Measurements from ENCODE around the gene EDARADD.
"Not testable (repeated sequence)": the region's sequence is repeated elsewhere in the genome, so short reads cannot be mapped to it uniquely, and the experiment has no call there.

Gene EDARADD

GRCh38 chr1:236353813-236354212 is 40.3 kb upstream of the EDARADD start:
- ChIA-PET CTCF (no interaction called here), POLR2A (no interaction called here)
- no peak for DNase-seq
- Histone ChIP-seq H3K4me3 (ENCODE audit: control insufficient read depth in 1 of 7, extremely low read depth in 1 of 7, insufficient read depth in 4 of 7, low read depth in 2 of 7, low read length in 6 of 7) (no peak overlapping the region), H3K27ac (ENCODE audit: insufficient read depth in 1 of 2, low read depth in 1 of 2, low read length in 2 of 2, poor library complexity in 1 of 2, severe bottlenecking in 2 of 2) (no peak overlapping the region), H3K4me1 (ENCODE audit: control extremely low read depth in 1 of 4, control insufficient read depth in 4 of 4, insufficient read depth in 4 of 4, low read length in 3 of 4) (peaks cover 0 to 18% (median 3%) of the 10 kb centered on the region in 4 experiments), H3K27me3 (replicated peaks in 2 of 5; ENCODE audit: control insufficient read depth in 4 of 5, insufficient read depth in 5 of 5, low read length in 4 of 5) (no peaks in the 10 kb centered on the region), H3K9me3 (ENCODE audit: control extremely low read depth in 1 of 5, control insufficient read depth in 4 of 5, insufficient read depth in 2 of 5, low read depth in 1 of 5, low read length in 4 of 5) (no peaks in the 10 kb centered on the region), H3K36me3 (ENCODE audit: control insufficient read depth in 4 of 4, insufficient read depth in 4 of 4, low read length in 3 of 4) (no peaks in the 10 kb centered on the region)
- WGBS (ENCODE audit: insufficient coverage), result 80% methylated on average over 1 of the region's 4 CpGs

DNA sequence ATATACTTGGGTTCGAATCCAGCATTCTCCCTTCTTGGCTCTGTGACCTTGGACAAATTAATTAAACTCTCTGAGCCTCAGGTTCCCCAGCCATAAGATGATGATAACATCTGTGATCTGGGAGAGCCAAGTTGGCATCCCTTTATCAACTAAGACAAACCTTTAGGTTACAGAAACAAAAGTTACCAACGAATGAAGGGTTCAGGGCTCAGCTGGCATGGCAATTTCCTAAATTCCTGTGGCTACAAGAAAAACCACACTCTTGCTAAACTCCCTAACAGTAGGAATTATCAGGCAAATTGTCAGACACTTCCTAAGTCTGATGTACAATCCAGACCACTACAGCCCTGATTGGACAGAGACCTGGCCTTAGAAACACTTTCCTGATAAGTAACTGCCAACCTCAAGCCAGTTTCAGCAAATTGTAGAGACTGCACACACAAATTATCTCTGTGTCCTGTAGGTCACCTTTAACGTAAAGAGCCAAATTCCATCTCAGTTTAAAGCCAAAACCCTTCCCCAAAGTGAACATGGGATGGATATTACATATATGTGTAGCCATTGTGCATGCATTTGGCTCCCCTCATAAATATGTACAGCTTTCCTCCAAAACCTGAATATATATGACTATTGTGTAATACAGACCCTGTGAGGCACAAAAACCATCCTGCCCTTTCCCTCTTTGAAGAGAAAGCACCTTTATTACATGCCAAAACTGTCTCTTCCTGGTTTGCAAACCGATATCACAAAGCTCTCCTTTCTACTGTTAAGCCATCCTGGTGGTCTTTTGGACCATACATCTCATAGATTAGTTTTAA is 39.5 kb upstream of the EDARADD start:
- Histone ChIP-seq H3K4me1 (ENCODE audit: control extremely low read depth in 1 of 4, control insufficient read depth in 4 of 4, insufficient read depth in 4 of 4, low read length in 3 of 4) (peaks cover 0 to 15% (median 3%) of the 10 kb centered on the region in 4 experiments), H3K27me3 (replicated peaks in 2 of 5; ENCODE audit: control insufficient read depth in 4 of 5, insufficient read depth in 5 of 5, low read length in 4 of 5) (no peaks in the 10 kb centered on the region), H3K9me3 (ENCODE audit: control extremely low read depth in 1 of 5, control insufficient read depth in 4 of 5, insufficient read depth in 2 of 5, low read depth in 1 of 5, low read length in 4 of 5) (peaks cover 0 to 2% (median 0%) of the 10 kb centered on the region in 5 experiments), H3K4me3 (ENCODE audit: control insufficient read depth in 1 of 7, extremely low read depth in 1 of 7, insufficient read depth in 4 of 7, low read depth in 2 of 7, low read length in 6 of 7) (no peak overlapping the region), H3K27ac (ENCODE audit: insufficient read depth in 1 of 2, low read depth in 1 of 2, low read length in 2 of 2, poor library complexity in 1 of 2, severe bottlenecking in 2 of 2) (no peak overlapping the region), H3K36me3 (ENCODE audit: control insufficient read depth in 4 of 4, insufficient read depth in 4 of 4, low read length in 3 of 4) (no peaks in the 10 kb centered on the region)
- WGBS (ENCODE audit: insufficient coverage), result 48% methylated on average over 2 of the region's 4 CpGs
- peak in 2 of 3 donors; percentile 15 to 23 for DNase-seq
- ChIA-PET POLR2A (no interaction called here), CTCF (no interaction called here)

DNA sequence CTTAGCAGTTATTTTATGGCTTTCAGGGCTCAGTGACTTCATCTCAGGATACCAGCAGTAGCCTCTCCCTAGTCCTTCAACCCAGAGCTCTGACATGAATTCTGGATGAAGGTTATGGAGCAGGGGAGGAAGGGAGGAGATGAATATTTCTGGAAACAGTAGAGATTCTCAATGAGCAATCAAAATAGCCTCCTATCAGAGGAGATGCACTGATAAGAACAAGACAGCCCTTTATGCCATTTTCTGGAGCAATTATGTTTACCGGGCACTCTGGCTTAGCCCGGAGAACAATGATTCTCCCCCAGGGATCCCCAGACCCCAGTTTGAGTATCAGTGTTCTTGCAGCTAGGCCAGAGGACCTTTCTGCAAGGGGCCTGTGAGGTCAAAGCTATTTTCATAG is 37.9 kb upstream of the EDARADD start:
- no peaks in the 10 kb centered on the region for H3K36me3 ChIP-seq (ENCODE audit: control insufficient read depth in 4 of 4, insufficient read depth in 4 of 4, low read length in 3 of 4)
- peaks cover 0 to 13% (median 2%) of the 10 kb centered on the region in 4 experiments for H3K4me1 ChIP-seq (ENCODE audit: control extremely low read depth in 1 of 4, control insufficient read depth in 4 of 4, insufficient read depth in 4 of 4, low read length in 3 of 4)
- H3K27ac ChIP-seq (ENCODE audit: insufficient read depth in 1 of 2, low read depth in 1 of 2, low read length in 2 of 2, poor library complexity in 1 of 2, severe bottlenecking in 2 of 2), result no peak overlapping the region
- 100% methylated on average over 2 of the region's 2 CpGs for WGBS (ENCODE audit: insufficient coverage)
- no peak overlapping the region for H3K4me3 ChIP-seq (ENCODE audit: control insufficient read depth in 1 of 7, extremely low read depth in 1 of 7, insufficient read depth in 4 of 7, low read depth in 2 of 7, low read length in 6 of 7)
- peaks cover 0 to 2% (median 0%) of the 10 kb centered on the region in 5 experiments for H3K9me3 ChIP-seq (ENCODE audit: control extremely low read depth in 1 of 5, control insufficient read depth in 4 of 5, insufficient read depth in 2 of 5, low read depth in 1 of 5, low read length in 4 of 5)
- CTCF ChIA-PET, result interaction anchor here (0.7 kb wide), 1 partner anchor 78 kb away, joined by 3 read pairs; no protein-coding TSS in a partner anchor
- POLR2A ChIA-PET, result no interaction called here
- no peaks in the 10 kb centered on the region for H3K27me3 ChIP-seq (replicated peaks in 2 of 5; ENCODE audit: control insufficient read depth in 4 of 5, insufficient read depth in 5 of 5, low read length in 4 of 5)
- no peak for DNase-seq

DNA sequence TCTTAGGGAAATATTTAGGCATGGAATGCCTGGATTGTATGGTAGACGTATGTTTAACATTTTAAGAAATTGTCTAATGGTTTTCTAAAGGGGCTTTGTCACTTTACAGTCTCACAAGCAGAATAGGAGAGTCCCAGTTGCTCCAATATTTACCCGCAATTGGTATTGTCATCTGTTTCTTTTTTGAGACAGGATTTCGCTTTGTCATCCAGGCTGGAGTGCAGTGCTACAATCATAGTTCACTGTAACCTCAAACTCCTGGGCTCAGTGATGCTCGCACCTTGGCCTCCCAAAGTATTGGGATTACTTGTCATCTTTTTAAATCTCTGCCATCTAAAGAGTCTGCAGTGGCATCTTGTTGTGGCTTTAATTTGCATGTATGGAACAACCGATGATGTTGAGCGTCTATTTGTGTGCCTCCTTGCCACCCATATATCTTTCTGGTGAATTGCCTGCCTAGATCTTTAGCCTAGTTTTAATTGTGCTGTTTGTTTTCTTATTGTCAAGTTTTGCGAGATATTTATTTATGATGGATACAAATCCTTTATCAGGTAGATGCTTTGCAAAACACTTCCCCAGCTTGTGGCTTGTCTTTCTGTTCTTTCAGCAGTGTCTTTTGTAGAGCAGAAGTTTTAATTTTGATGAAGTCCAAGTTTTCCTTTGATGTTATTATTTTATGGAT is 32.0 kb upstream of the EDARADD start:
- ChIA-PET POLR2A (no interaction called here), CTCF (no interaction called here)
- WGBS (ENCODE audit: insufficient coverage), result 95% methylated on average over 5 of the region's 7 CpGs
- H3K36me3 ChIP-seq (ENCODE audit: control insufficient read depth in 4 of 4, insufficient read depth in 4 of 4, low read length in 3 of 4), result no peaks in the 10 kb centered on the region
- H3K27me3 ChIP-seq (replicated peaks in 2 of 5; ENCODE audit: control insufficient read depth in 4 of 5, insufficient read depth in 5 of 5, low read length in 4 of 5), result no peaks in the 10 kb centered on the region
- peaks cover 0 to 2% (median 0%) of the 10 kb centered on the region in 5 experiments for H3K9me3 ChIP-seq (ENCODE audit: control extremely low read depth in 1 of 5, control insufficient read depth in 4 of 5, insufficient read depth in 2 of 5, low read depth in 1 of 5, low read length in 4 of 5)
- DNase-seq, result no peak
- no peaks in the 10 kb centered on the region for H3K4me1 ChIP-seq (ENCODE audit: control extremely low read depth in 1 of 4, control insufficient read depth in 4 of 4, insufficient read depth in 4 of 4, low read length in 3 of 4)
- no peak overlapping the region for H3K4me3 ChIP-seq (ENCODE audit: control insufficient read depth in 1 of 7, extremely low read depth in 1 of 7, insufficient read depth in 4 of 7, low read depth in 2 of 7, low read length in 6 of 7)
- no peak overlapping the region for H3K27ac ChIP-seq (ENCODE audit: insufficient read depth in 1 of 2, low read depth in 1 of 2, low read length in 2 of 2, poor library complexity in 1 of 2, severe bottlenecking in 2 of 2)

GRCh38 chr1:236363237-236363636 is 30.8 kb upstream of the EDARADD start:
- H3K9me3 ChIP-seq (ENCODE audit: control extremely low read depth in 1 of 5, control insufficient read depth in 4 of 5, insufficient read depth in 2 of 5, low read depth in 1 of 5, low read length in 4 of 5), result peaks cover 0 to 2% (median 0%) of the 10 kb centered on the region in 5 experiments
- H3K27me3 ChIP-seq (replicated peaks in 2 of 5; ENCODE audit: control insufficient read depth in 4 of 5, insufficient read depth in 5 of 5, low read length in 4 of 5), result no peaks in the 10 kb centered on the region
- no peak overlapping the region for H3K4me3 ChIP-seq (ENCODE audit: control insufficient read depth in 1 of 7, extremely low read depth in 1 of 7, insufficient read depth in 4 of 7, low read depth in 2 of 7, low read length in 6 of 7)
- POLR2A ChIA-PET, result no interaction called here
- WGBS (ENCODE audit: insufficient coverage), result 86% methylated on average over 2 of the region's 5 CpGs
- DNase-seq, result no peak
- CTCF ChIA-PET, result no interaction called here
- no peaks in the 10 kb centered on the region for H3K36me3 ChIP-seq (ENCODE audit: control insufficient read depth in 4 of 4, insufficient read depth in 4 of 4, low read length in 3 of 4)
- no peak overlapping the region for H3K27ac ChIP-seq (ENCODE audit: insufficient read depth in 1 of 2, low read depth in 1 of 2, low read length in 2 of 2, poor library complexity in 1 of 2, severe bottlenecking in 2 of 2)
- H3K4me1 ChIP-seq (ENCODE audit: control extremely low read depth in 1 of 4, control insufficient read depth in 4 of 4, insufficient read depth in 4 of 4, low read length in 3 of 4), result no peaks in the 10 kb centered on the region

DNA sequence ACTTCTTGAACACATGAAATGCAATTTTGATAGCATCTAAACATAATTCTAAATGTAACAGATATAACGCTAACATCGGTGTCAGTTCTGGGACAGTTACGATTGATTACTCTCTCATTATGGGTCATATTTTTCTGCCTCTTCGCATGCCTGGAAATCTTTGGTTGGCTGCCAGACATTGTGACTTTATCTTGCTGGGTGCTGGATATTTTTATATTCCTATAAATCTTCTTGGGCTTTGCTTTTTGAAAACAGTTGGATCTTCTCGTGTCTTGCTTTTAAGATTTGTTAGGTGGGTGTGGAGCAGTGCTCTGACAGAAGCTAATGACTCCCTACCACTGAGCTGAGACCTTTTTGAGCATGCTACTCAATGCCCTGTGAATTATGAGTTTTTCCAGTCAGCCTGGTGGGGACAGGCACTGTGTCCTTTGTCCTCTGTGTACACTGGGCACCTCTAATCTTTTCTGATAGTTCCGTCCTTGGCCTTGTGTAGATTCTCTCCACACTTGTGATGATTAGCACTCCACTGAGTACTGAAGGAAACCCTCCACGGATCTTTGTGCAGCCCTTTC is 28.0 kb upstream of the EDARADD start:
- Histone ChIP-seq H3K4me1 (ENCODE audit: control extremely low read depth in 1 of 4, control insufficient read depth in 4 of 4, insufficient read depth in 4 of 4, low read length in 3 of 4) (no peaks in the 10 kb centered on the region), H3K9me3 (ENCODE audit: control extremely low read depth in 1 of 5, control insufficient read depth in 4 of 5, insufficient read depth in 2 of 5, low read depth in 1 of 5, low read length in 4 of 5) (no peaks in the 10 kb centered on the region), H3K36me3 (ENCODE audit: control insufficient read depth in 4 of 4, insufficient read depth in 4 of 4, low read length in 3 of 4) (no peaks in the 10 kb centered on the region), H3K27me3 (replicated peaks in 2 of 5; ENCODE audit: control insufficient read depth in 4 of 5, insufficient read depth in 5 of 5, low read length in 4 of 5) (no peaks in the 10 kb centered on the region), H3K27ac (ENCODE audit: insufficient read depth in 1 of 2, low read depth in 1 of 2, low read length in 2 of 2, poor library complexity in 1 of 2, severe bottlenecking in 2 of 2) (no peak overlapping the region), H3K4me3 (ENCODE audit: control insufficient read depth in 1 of 7, extremely low read depth in 1 of 7, insufficient read depth in 4 of 7, low read depth in 2 of 7, low read length in 6 of 7) (no peak overlapping the region)
- DNase-seq, result no peak
- 88% methylated on average over 5 of the region's 7 CpGs for WGBS (ENCODE audit: insufficient coverage)
- POLR2A ChIA-PET, result no interaction called here
- CTCF ChIA-PET, result interaction anchor here (1.3 kb wide), 1 partner anchor 15 kb away, joined by 3 read pairs; no protein-coding TSS in a partner anchor

DNA sequence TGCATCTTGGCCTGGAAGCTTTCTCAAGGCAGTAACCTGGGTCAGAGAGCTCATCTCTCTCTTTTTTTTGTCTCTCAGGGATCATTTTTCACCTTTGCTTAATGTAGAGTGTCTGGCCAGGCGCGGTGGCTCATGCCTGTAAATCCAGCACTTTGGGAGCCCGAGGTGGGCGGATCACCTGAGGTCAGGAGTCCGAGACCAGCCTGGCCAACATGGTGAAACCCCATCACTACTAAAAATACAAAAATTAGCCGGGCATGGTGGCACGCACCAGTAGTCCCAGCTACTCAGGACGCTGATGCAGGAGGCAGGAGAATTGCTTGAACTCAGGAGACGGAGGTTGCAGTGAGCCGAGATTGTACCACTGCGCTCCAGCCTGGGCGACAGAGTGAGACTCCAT is 27.4 kb upstream of the EDARADD start:
- H3K4me3 ChIP-seq (ENCODE audit: control insufficient read depth in 1 of 7, extremely low read depth in 1 of 7, insufficient read depth in 4 of 7, low read depth in 2 of 7, low read length in 6 of 7); H3K4me1 ChIP-seq (ENCODE audit: control extremely low read depth in 1 of 4, control insufficient read depth in 4 of 4, insufficient read depth in 4 of 4, low read length in 3 of 4); DNase-seq; H3K27ac ChIP-seq (ENCODE audit: insufficient read depth in 1 of 2, low read depth in 1 of 2, low read length in 2 of 2, poor library complexity in 1 of 2, severe bottlenecking in 2 of 2); POLR2A ChIA-PET; H3K9me3 ChIP-seq (ENCODE audit: control extremely low read depth in 1 of 5, control insufficient read depth in 4 of 5, insufficient read depth in 2 of 5, low read depth in 1 of 5, low read length in 4 of 5); H3K36me3 ChIP-seq (ENCODE audit: control insufficient read depth in 4 of 4, insufficient read depth in 4 of 4, low read length in 3 of 4); H3K27me3 ChIP-seq (replicated peaks in 2 of 5; ENCODE audit: control insufficient read depth in 4 of 5, insufficient read depth in 5 of 5, low read length in 4 of 5): not testable (repeated sequence)
- 100% methylated on average over 4 of the region's 12 CpGs for WGBS (ENCODE audit: insufficient coverage)
- CTCF ChIA-PET, result interaction anchor here (1.3 kb wide), 1 partner anchor 16 kb away, joined by 3 read pairs; no protein-coding TSS in a partner anchor

Measured in common myeloid progenitor, CD34-positive (primary cell).